ENCODE data around the gene MCM3AP.

The MCM3AP gene

DNA sequence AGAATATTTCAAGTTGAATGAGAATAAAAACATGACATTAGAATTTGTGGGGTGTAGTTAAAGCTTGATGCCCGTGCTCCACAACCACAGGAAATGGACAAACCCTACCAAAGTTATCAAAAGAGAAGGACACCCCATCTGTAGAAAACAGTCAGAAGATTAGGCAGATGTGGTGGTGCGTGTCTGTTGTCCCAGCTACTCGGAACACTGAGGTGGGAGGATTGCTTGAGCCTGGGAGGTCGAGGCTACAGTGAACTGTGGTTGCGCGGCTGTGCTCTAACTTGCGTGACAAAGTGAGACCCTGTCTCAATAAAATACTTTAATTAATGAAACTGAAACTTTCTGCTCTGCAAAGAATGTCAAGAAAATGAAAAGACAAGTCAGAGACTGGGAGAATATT, 99.7 kb downstream of the MCM3AP start:
- no peak for DNase-seq

Data from right kidney (tissue), 1 donor.